ENCODE data around the gene BPHL.
"Not testable (repeated sequence)": the region's sequence is repeated elsewhere in the genome, so short reads cannot be mapped to it uniquely, and the experiment has no call there.

The BPHL gene

GRCh38 chr6:3186974-3187382 lies 68.5 kb downstream of the BPHL start:
- no peaks in the 10 kb centered on the region for H3K27me3 ChIP-seq (ENCODE audit: insufficient read depth, poor library complexity, severe bottlenecking)
- H3K9me3 ChIP-seq (ENCODE audit: severe bottlenecking) = no peaks in the 10 kb centered on the region
- H3K36me3 ChIP-seq (ENCODE audit: low read depth) = no peaks in the 10 kb centered on the region
- ATAC-seq (ENCODE audit: low read depth) (no peak), DNase-seq (ENCODE audit: low spot score) (no peak)
- no peak overlapping the region for H3K27ac ChIP-seq (ENCODE audit: poor library complexity, severe bottlenecking)
- no peaks in the 10 kb centered on the region for H3K4me1 ChIP-seq (ENCODE audit: insufficient read depth, poor library complexity, severe bottlenecking)
- no peak for TF ChIP-seq CTCF (IDR thresholded peaks at IDR 0.05; ENCODE audit: poor library complexity, severe bottlenecking)
- H3K4me3 ChIP-seq (ENCODE audit: severe bottlenecking) = no peak overlapping the region

- TF ChIP-seq CTCF (IDR thresholded peaks at IDR 0.05; ENCODE audit: poor library complexity, severe bottlenecking) = no peak
- H3K27me3 ChIP-seq (ENCODE audit: insufficient read depth, poor library complexity, severe bottlenecking) = no peaks in the 10 kb centered on the region
- H3K4me3 ChIP-seq (ENCODE audit: severe bottlenecking) = no peak overlapping the region
- H3K27ac ChIP-seq (ENCODE audit: poor library complexity, severe bottlenecking) = no peak overlapping the region
- ATAC-seq (ENCODE audit: low read depth) (no peak), DNase-seq (ENCODE audit: low spot score) (no peak)
- H3K36me3 ChIP-seq (ENCODE audit: low read depth) = no peaks in the 10 kb centered on the region
- H3K9me3 ChIP-seq (ENCODE audit: severe bottlenecking) = no peaks in the 10 kb centered on the region
- no peaks in the 10 kb centered on the region for H3K4me1 ChIP-seq (ENCODE audit: insufficient read depth, poor library complexity, severe bottlenecking)
These were observed 69.8 kb downstream of the BPHL start for GRCh38 chr6:3188262-3188661.

DNA sequence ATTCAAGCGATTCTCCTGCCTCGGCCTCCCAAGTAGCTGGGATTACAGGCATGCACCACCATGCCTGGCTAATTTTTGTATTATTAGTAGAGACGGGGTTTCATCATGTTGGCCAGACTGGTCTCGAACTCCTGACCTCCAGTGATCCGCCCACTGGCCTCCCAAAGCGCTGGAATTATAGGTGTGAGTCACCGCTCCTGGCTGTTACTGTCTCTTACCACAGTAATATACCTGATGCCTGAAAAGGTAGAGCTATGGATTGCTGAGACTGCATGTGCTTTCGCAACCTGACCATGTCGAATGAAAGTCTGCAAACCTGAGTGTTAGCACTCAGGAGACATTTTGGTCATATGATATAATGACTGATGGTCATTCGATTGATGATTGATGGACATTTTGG lies 70.7 kb downstream of the BPHL start:
- not testable (repeated sequence) for DNase-seq (ENCODE audit: low spot score); H3K27ac ChIP-seq (ENCODE audit: poor library complexity, severe bottlenecking)

DNA sequence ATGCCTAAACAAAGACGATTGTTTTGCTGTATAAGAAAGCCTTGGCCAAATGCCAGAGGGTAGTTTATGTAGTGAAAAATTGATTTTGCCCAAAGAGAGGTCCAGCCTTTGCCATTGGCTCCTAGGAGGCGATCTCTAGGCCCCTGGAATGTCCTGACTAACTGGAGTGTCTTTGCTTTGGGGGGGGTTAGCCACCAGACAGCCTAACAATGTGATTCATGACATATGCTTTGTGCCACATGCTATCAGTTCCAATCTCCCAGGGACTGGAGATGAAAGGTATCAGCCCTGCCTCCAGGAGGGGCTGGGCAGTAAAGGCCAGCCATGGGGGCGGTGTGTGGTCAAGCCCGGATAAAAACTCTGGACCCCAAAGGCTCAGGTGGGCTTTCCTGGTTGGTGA lies 71.5 kb downstream of the BPHL start:
- H3K4me3 ChIP-seq (ENCODE audit: severe bottlenecking) = no peak overlapping the region
- ATAC-seq (ENCODE audit: low read depth) = no peak
- no peaks in the 10 kb centered on the region for H3K9me3 ChIP-seq (ENCODE audit: severe bottlenecking)
- TF ChIP-seq CTCF (IDR thresholded peaks at IDR 0.05; ENCODE audit: poor library complexity, severe bottlenecking) = no peak
- no peaks in the 10 kb centered on the region for H3K36me3 ChIP-seq (ENCODE audit: low read depth)
- H3K4me1 ChIP-seq (ENCODE audit: insufficient read depth, poor library complexity, severe bottlenecking) = no peaks in the 10 kb centered on the region
- DNase-seq (ENCODE audit: low spot score) = no peak
- no peak overlapping the region for H3K27ac ChIP-seq (ENCODE audit: poor library complexity, severe bottlenecking)
- no peaks in the 10 kb centered on the region for H3K27me3 ChIP-seq (ENCODE audit: insufficient read depth, poor library complexity, severe bottlenecking)

More for the DNA sequence above, 70.7 kb downstream of the BPHL start:
- H3K4me3 ChIP-seq (ENCODE audit: severe bottlenecking); H3K27me3 ChIP-seq (ENCODE audit: insufficient read depth, poor library complexity, severe bottlenecking); H3K36me3 ChIP-seq (ENCODE audit: low read depth); H3K9me3 ChIP-seq (ENCODE audit: severe bottlenecking); ATAC-seq (ENCODE audit: low read depth); H3K4me1 ChIP-seq (ENCODE audit: insufficient read depth, poor library complexity, severe bottlenecking): not testable (repeated sequence)

- no peak for DNase-seq (ENCODE audit: low spot score)
- no peak for TF ChIP-seq CTCF (IDR thresholded peaks at IDR 0.05; ENCODE audit: poor library complexity, severe bottlenecking)
- Histone ChIP-seq H3K9me3 (ENCODE audit: severe bottlenecking) (no peaks in the 10 kb centered on the region), H3K36me3 (ENCODE audit: low read depth) (no peaks in the 10 kb centered on the region), H3K27ac (ENCODE audit: poor library complexity, severe bottlenecking) (no peak overlapping the region), H3K4me1 (ENCODE audit: insufficient read depth, poor library complexity, severe bottlenecking) (no peaks in the 10 kb centered on the region), H3K4me3 (ENCODE audit: severe bottlenecking) (no peak overlapping the region), H3K27me3 (ENCODE audit: insufficient read depth, poor library complexity, severe bottlenecking) (no peaks in the 10 kb centered on the region)
- no peak for ATAC-seq (ENCODE audit: low read depth)
These were observed 72.3 kb downstream of the BPHL start for GRCh38 chr6:3190779-3191178.

Data from RWPE2 (cell line).